Measurements from ENCODE around the gene IMMP2L.
"Not testable (repeated sequence)": the region's sequence is repeated elsewhere in the genome, so short reads cannot be mapped to it uniquely, and the experiment has no call there.

IMMP2L gene

GRCh38 chr7:111333010-111333409 lies 229.3 kb downstream of the IMMP2L start:
- DNase-seq (ENCODE audit: low spot score), result no peak

GRCh38 chr7:111330235-111330523 lies 232.1 kb downstream of the IMMP2L start:
- DNase-seq (ENCODE audit: low spot score), result no peak

DNA sequence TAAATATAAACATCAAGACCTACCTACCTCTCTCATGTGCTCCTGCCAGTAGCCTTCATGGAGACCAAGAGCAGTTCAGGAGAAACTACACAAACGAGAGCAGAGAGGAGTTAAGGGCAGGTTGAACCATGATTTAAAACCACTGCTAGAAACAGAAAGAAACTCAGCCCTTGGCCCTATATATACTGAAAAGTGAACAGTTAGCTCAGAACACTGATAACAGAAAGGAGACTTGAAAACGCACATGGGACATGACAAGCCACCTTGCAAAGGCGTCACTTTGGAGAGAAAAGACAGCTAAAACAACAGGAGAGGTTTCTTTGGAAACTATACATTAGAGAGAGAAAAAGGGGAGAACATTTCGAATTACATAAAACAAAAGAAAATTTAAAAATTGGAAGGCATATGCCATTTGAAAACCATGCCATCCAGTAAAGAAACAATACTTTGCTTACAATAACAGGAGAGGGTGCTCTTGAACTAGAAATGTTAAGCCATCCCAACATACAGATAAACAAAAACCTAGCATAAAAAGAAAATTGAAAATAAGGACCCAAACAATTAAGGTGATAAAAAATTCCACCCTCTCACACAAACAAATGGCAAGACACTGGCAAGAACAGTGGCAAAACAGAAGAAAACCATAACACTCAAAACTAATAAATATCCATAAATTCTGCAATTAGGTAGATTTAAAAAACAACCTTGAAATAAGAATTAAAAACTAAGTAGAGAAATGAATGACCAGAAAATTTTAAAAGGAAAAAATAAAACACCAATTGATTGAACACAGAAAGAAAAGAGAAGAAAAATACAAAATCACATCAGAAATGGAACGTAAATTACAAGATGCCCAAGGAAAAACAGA lies 232.7 kb downstream of the IMMP2L start:
- DNase-seq (ENCODE audit: low spot score), result no peak

DNA sequence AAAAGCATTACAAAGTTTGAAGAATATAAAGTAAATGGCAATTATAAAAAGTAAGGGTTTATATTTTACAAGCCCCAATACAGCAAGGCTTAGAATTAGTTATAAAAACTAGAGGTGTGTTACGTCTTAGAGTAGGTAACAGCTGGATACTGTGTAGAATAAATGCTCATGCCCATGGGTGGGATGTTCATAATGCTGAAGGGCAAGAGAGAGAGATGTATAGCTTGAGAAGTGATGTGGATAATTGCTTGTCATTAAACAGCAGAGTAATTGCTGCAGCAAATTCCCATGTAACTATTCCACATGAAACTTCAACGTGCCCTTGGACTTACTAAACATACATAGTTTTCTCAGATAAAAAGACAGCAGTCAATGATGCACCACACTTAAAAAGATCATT lies 233.8 kb downstream of the IMMP2L start:
- no peak for DNase-seq (ENCODE audit: low spot score)

DNA sequence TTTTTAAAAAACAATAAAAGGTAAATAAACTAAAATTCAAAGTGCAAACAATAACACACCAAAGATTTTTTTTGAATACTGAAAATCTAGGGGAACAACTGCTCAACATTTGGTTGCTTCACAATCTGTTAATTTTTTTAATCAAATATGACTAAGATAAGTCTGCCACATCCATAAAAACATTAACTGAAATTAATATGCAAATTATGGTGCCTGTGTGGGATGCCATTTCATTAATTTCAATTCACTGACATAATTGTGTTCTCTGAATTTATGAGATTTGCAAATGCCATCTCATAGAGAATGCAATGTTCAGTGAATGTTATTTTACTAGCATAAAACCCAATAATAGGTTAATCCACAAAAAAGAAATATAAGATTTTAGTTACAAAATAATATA lies 237.5 kb downstream of the IMMP2L start:
- no peak for DNase-seq (ENCODE audit: low spot score)

- DNase-seq (ENCODE audit: low spot score), result no peak
Observed at GRCh38 chr7:111324228-111324627, 238.1 kb downstream of the IMMP2L start.

DNA sequence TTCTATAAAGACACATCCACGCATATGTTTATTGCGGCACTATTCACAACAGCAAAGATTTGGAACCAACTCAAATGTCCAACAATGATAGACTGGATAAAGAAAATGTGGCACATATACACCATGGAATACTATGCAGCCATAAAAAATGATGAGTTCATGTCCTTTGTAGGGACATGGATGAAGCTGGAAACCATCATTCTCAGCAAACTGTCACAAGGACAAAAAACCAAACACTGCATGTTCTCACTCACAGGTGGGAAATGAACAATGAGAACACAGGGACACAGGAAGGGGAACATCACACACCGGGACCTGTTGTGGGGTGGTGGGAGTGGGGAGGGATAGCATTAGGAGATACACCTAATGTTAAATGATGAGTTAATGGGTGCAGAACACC lies 238.6 kb downstream of the IMMP2L start:
- DNase-seq (ENCODE audit: low spot score), result not testable (repeated sequence)

GRCh38 chr7:111320133-111320532 lies 242.2 kb downstream of the IMMP2L start:
- no peak for DNase-seq (ENCODE audit: low spot score)

GRCh38 chr7:111312966-111313365 lies 249.3 kb downstream of the IMMP2L start:
- DNase-seq (ENCODE audit: low spot score), result no peak

- no peak for DNase-seq (ENCODE audit: low spot score)
Observed at GRCh38 chr7:111308691-111309090, 253.6 kb downstream of the IMMP2L start.

- DNase-seq (ENCODE audit: low spot score), result no peak
Observed at GRCh38 chr7:111301891-111302290, 260.4 kb downstream of the IMMP2L start.

DNA sequence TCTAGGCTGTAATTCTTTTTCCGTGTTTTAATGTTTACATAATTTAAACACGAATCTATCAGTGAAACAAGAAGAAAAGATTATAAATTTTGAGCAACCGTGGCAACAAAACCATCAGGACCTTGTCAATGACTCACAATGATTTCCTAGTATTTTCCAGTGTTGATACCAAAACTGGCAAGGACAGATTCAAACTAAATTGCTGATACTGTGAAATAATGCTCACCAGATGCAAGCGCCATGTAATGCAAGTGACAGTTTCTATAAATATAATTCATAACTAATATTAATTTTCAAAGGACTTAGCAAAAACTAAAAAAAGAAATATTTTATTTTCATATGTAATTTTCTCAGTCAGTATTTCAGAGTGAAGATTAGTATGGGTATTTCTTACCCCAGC lies 267.8 kb downstream of the IMMP2L start:
- no peak for DNase-seq (ENCODE audit: low spot score)

DNA sequence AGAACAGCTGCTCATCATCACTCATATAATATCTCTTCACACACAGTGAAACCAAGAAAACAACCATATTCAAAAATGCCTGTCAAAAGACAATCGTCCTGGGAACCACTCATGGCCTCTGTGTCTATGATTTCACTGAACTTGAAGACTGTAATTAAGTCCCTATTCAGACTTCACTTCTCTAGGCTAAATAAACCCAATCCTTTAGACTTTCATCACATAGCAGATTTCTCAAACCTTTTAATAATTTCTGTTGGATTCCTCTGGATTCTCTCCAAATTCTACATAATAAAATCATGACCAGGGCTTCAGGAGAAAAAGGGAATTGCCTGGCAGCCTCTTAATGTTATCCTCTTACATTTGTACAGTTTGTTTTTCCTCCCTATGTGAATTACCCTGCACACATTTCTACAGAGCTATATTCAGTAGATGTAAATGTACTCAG lies 270.2 kb downstream of the IMMP2L start:
- DNase-seq (ENCODE audit: low spot score), result no peak

GRCh38 chr7:111290982-111291381 lies 271.3 kb downstream of the IMMP2L start:
- DNase-seq (ENCODE audit: low spot score), result no peak

GRCh38 chr7:111290419-111290818 lies 271.9 kb downstream of the IMMP2L start:
- no peak for DNase-seq (ENCODE audit: low spot score)

GRCh38 chr7:111288441-111288840 lies 273.9 kb downstream of the IMMP2L start:
- DNase-seq (ENCODE audit: low spot score), result not testable (repeated sequence)

GRCh38 chr7:111282626-111283025 lies 279.7 kb downstream of the IMMP2L start:
- no peak for DNase-seq (ENCODE audit: low spot score)

DNA sequence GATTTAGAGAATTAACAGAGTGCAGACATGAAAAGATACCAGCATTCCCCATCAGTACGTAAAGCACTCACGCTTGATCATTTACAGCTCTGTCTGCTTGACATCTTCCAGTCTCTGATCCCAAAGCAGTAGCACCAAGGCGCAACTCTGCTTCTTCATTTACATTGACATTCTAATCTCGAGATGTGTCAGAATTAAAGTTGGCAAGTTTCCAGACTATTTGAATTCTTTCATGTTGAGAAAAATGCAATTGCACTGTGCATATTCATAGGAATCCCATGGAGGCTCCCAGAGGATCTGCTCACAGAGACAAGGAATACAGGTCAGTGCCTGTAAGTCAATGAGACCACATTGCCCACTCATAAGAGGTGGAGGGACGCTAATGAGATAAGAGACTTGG lies 287.4 kb downstream of the IMMP2L start:
- DNase-seq (ENCODE audit: low spot score), result no peak

- no peak for DNase-seq (ENCODE audit: low spot score)
Observed at GRCh38 chr7:111272092-111272491, 290.2 kb downstream of the IMMP2L start.

- not testable (repeated sequence) for DNase-seq (ENCODE audit: low spot score)
Observed at GRCh38 chr7:111270794-111271193, 291.5 kb downstream of the IMMP2L start.

DNA sequence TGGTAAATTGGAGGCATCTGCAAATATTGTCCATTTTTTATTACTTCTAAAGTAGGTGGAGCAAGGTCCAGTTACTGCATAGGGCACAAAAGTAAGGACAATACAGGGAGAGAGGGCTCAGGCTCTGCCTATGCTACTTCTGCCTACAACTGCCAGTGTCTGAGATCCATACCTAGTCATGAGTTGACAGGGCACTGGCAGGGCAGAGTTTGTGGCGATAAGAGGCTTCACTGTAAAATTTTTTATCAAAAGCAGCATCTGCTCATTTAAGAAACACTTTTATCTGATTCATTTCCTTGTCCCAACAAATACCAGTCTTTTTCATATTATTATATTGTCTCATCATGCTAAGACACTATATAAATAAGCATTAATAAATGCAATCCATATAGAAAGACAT lies 293.4 kb downstream of the IMMP2L start:
- DNase-seq (ENCODE audit: low spot score), result no peak

DNA sequence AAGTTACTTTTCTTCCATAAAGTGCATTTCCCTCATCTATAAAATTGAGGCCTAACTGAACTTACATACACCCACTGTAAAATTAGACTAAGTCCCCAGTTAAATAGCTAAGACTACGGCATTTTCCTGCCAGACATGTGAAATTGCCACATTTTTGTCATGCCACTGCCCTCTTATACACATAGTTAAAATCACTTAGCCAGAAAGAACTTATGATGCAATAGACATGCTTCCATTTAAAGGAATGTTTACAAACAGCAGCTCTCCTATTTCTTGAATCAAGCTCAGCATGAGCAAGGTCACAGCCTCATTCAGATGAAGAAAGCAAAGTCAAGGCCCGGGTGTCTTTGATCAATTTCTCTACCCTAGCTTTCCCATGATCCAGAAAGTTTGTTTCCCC lies 295.7 kb downstream of the IMMP2L start:
- no peak for DNase-seq (ENCODE audit: low spot score)

DNA sequence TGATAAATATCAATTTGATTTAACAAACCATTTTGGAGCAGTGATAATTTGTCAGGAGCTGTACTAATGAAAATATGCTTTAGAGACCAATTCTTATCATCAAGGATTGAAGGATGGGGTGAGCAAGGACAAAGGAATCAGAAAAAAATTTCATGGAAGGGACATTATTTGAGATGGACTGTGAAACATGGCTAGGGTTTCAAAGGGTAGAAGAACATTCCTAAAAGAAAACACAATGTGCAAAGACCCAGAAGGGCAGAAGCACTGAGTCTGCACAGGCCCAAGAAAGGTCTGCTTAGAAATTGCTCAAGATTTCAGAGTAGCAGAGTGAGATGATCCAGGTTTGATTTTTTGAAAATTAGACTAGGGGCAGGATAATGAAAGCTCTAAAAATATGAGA lies 296.9 kb downstream of the IMMP2L start:
- DNase-seq (ENCODE audit: low spot score), result no peak

DNA sequence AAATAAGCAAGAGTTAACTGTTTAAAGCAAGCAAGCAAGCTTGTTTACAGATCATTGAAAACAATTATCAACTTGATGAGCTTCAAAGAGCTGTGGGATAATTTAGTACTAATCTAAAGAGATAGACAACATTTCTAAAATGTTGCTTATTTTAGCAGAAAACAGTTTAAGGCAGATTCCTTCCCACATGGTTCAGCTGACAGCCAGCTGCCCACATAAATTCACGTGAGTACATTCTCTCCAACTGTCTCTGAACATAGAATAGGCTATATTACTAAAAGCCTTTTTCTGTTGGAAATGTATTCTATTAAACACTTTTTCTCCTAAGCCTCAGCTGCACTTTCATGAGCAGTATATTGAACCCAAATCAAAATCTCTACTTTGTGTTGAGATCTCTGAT lies 297.3 kb downstream of the IMMP2L start:
- no peak for DNase-seq (ENCODE audit: low spot score)

All from globus pallidus (tissue), 1 donor.